Liver (tissue), 9 donors: Measurements from ENCODE around the gene IL24. TPM values are rescaled to one million over a fixed set of nuclear protein-coding genes. Genes with fewer than 3 reads are reported as not detected.

Source experiments
- DNase-seq: peaks from one replicate; pipeline ENCODE4 v3.0.0-alpha.2; 2017; ENCODE audit warnings: low spot score
- H3K27ac ChIP-seq, 2 donors: one replicate each; pipeline ENCODE4 v1.7.0; 2013; ENCODE audit warnings: inconsistent platforms in 2 of 2, low read length in 2 of 2, control low read depth in 1 of 2, low read depth in 1 of 2, mild to moderate bottlenecking in 1 of 2
- H3K27me3 ChIP-seq, 4 donors: one replicate each; pipeline versions ENCODE4 v1.6.1 to v1.7.0; 2013; ENCODE audit warnings: low read length in 3 of 4, inconsistent platforms in 1 of 4, mild to moderate bottlenecking in 1 of 4, moderate library complexity in 1 of 4; ENCODE audit not compliant: control insufficient read depth in 4 of 4, insufficient read depth in 4 of 4
- H3K36me3 ChIP-seq, 4 donors: one replicate each; pipeline versions ENCODE4 v1.6.1 to v1.7.0; 2013; ENCODE audit warnings: low read length in 3 of 4, mild to moderate bottlenecking in 3 of 4, low read depth in 1 of 4, moderate library complexity in 1 of 4; ENCODE audit not compliant: control insufficient read depth in 4 of 4, insufficient read depth in 3 of 4
- H3K4me1 ChIP-seq, 4 donors: one replicate each; pipeline versions ENCODE4 v1.6.1 to v1.7.0; 2013; ENCODE audit warnings: low read length in 3 of 4, mild to moderate bottlenecking in 3 of 4, moderate library complexity in 1 of 4; ENCODE audit not compliant: control insufficient read depth in 4 of 4, insufficient read depth in 4 of 4
- H3K4me3 ChIP-seq, 3 donors: one replicate each; pipeline versions ENCODE4 v1.6.1 to v1.7.0; 2013; ENCODE audit warnings: low read length in 3 of 3, control low read depth in 1 of 3, low read depth in 1 of 3, mild to moderate bottlenecking in 1 of 3
- H3K9ac ChIP-seq, 2 donors: one replicate each; pipeline ENCODE4 v1.7.0; 2013; ENCODE audit warnings: low read length in 2 of 2, mild to moderate bottlenecking in 2 of 2, moderate library complexity in 2 of 2, control low read depth in 1 of 2, low read depth in 1 of 2
- H3K9me3 ChIP-seq, 4 donors: one replicate each; pipeline versions ENCODE4 v1.6.1 to v1.7.0; 2013; ENCODE audit warnings: low read length in 3 of 4; ENCODE audit not compliant: control insufficient read depth in 4 of 4
- EGR1 ChIP-seq, 2 donors: IDR thresholded peaks; 2 replicates each; pipeline ENCODE4 v1.6.1; 2016 to 2018; ENCODE audit warnings: antibody characterized with exemption in 2 of 2, low read depth in 2 of 2
- FOXA1 ChIP-seq: IDR thresholded peaks from 2 replicates; pipeline ENCODE4 v1.6.1; 2016; ENCODE audit warnings: antibody characterized with exemption
- FOXA2 ChIP-seq: IDR thresholded peaks from 2 replicates; pipeline ENCODE4 v1.6.1; 2016; ENCODE audit warnings: antibody characterized with exemption
- HNF4A ChIP-seq, 2 donors: conservative IDR thresholded peaks; 2 replicates each; pipeline ENCODE4 v1.6.1; 2016; ENCODE audit warnings: antibody characterized with exemption in 2 of 2, mild to moderate bottlenecking in 2 of 2
- HNF4G ChIP-seq: IDR thresholded peaks from 2 replicates; pipeline ENCODE4 v1.6.1; 2016; ENCODE audit warnings: antibody characterized with exemption
- JUND ChIP-seq, 2 donors: IDR thresholded peaks; 2 replicates each; pipeline ENCODE4 v1.6.1; 2016; ENCODE audit warnings: antibody characterized with exemption in 2 of 2
- RAD21 ChIP-seq, 2 donors: IDR thresholded peaks; 2 replicates each; pipeline ENCODE4 v1.6.1; 2016; ENCODE audit warnings: antibody characterized with exemption in 2 of 2, mild to moderate bottlenecking in 2 of 2
- RXRA ChIP-seq, 2 donors: IDR thresholded peaks; 2 replicates each; pipeline ENCODE4 v1.6.1; 2017 to 2018; ENCODE audit warnings: antibody characterized with exemption in 2 of 2, mild to moderate bottlenecking in 1 of 2
- SP1 ChIP-seq: IDR thresholded peaks from 2 replicates; pipeline ENCODE4 v1.6.1; 2018; ENCODE audit warnings: antibody characterized with exemption, mild to moderate bottlenecking
- YY1 ChIP-seq: IDR thresholded peaks from 2 replicates; pipeline ENCODE4 v1.6.1; 2016; ENCODE audit warnings: antibody characterized with exemption, mild to moderate bottlenecking
- WGBS: extraction: QIAGEN DNeasy Blood & Tissue Kit; methylation state at CpG from one replicate; pipeline ENCODE4 v1.1.7; 2013; 5-methylcytosine and 5-hydroxymethylcytosine counted together
- polyA plus RNA-seq, 2 donors: library from polyadenylated mRNA; stranded (reverse) in 1 of 2; unstranded in 1 of 2; fragments of 200-250 nt in 1 of 2; fragments of >200 nt in 1 of 2; fragmentation: Nextera tagmentation in 1 of 2; extraction: Ambion mirVana in 1 of 2; gene quantifications; one replicate each; pipeline versions ENCODE4 v1.2.1 to v1.2.3, GENCODE V29; 2013 to 2015
- total RNA-seq, 2 donors: library from RNA; depleted of rRNA; stranded (reverse); fragments of >200 nt; gene quantifications; one replicate each; pipeline ENCODE4 v1.2.3, GENCODE V29; 2014
- TF ChIP-seq, protein P1 (sequence below): IDR thresholded peaks from 2 replicates; pipeline ENCODE4 v1.6.1; 2016; ENCODE audit warnings: antibody characterized with exemption, mild to moderate bottlenecking
- TF ChIP-seq, protein P2 (sequence below): IDR thresholded peaks from 2 replicates; pipeline ENCODE4 v1.6.1; 2016; ENCODE audit warnings: antibody characterized with exemption
- TF ChIP-seq, protein P3 (sequence below): fragments of 150-350 bp; IDR thresholded peaks from 2 replicates; pipeline ENCODE4 v1.5.1; 2017; ENCODE audit warnings: improper control_type of control experiment, low read depth, low read length; ENCODE audit not compliant: missing input control
- donor health status: healthy.
- donor health status: healthy.
- donor health status: healthy.
- donor health status: healthy.
- donor health status: healthy.

The IL24 gene, protein sequence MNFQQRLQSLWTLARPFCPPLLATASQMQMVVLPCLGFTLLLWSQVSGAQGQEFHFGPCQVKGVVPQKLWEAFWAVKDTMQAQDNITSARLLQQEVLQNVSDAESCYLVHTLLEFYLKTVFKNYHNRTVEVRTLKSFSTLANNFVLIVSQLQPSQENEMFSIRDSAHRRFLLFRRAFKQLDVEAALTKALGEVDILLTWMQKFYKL
- total RNA-seq (not detected), polyA plus RNA-seq (under 1 TPM in 1 of 2 donors, not detected in 1; 0.13 TPM)

DNA sequence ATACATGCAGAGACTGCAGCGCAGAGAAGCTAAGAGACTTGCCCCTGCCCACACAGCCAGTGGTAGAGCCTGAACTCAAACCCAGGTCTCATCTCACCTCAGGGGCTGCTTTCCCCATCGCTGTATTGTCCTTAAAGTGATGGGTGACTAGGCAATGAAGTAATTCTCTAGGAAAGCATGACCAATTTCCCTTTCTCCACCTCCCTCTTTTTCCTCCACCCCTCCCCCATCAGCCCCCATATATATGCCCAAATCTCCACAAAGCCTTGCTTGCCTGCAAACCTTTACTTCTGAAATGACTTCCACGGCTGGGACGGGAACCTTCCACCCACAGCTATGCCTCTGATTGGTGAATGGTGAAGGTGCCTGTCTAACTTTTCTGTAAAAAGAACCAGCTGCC, at the start of gene IL24:
IL24 (plus strand) TSS at position 269 of the 400 bp plus-strand sequence. CDS start 390 bp downstream, outside the sequence.
- Histone ChIP-seq H3K36me3 (no peaks in the 10 kb centered on the region), H3K27me3 (no peaks in the 10 kb centered on the region), H3K9me3 (no peaks in the 10 kb centered on the region), H3K9ac (no peak within 1 kb of the TSS), H3K27ac (no peak within 1 kb of the TSS), H3K4me3 (no peak within 1 kb of the TSS), H3K4me1 (peaks cover 0 to 4% (median 0%) of the 10 kb centered on the region in 4 donors)
- no peak for DNase-seq
- WGBS = 83% methylated on average over 4 of the region's 4 CpGs
- no peak for TF ChIP-seq EGR1 (IDR thresholded peaks at IDR 0.05; ENCODE audit: low read depth in 2 of 2)
- TF ChIP-seq FOXA1 = no peak
- TF ChIP-seq JUND (IDR thresholded peaks at IDR 0.05) = no peak
- TF ChIP-seq, protein P1, sequence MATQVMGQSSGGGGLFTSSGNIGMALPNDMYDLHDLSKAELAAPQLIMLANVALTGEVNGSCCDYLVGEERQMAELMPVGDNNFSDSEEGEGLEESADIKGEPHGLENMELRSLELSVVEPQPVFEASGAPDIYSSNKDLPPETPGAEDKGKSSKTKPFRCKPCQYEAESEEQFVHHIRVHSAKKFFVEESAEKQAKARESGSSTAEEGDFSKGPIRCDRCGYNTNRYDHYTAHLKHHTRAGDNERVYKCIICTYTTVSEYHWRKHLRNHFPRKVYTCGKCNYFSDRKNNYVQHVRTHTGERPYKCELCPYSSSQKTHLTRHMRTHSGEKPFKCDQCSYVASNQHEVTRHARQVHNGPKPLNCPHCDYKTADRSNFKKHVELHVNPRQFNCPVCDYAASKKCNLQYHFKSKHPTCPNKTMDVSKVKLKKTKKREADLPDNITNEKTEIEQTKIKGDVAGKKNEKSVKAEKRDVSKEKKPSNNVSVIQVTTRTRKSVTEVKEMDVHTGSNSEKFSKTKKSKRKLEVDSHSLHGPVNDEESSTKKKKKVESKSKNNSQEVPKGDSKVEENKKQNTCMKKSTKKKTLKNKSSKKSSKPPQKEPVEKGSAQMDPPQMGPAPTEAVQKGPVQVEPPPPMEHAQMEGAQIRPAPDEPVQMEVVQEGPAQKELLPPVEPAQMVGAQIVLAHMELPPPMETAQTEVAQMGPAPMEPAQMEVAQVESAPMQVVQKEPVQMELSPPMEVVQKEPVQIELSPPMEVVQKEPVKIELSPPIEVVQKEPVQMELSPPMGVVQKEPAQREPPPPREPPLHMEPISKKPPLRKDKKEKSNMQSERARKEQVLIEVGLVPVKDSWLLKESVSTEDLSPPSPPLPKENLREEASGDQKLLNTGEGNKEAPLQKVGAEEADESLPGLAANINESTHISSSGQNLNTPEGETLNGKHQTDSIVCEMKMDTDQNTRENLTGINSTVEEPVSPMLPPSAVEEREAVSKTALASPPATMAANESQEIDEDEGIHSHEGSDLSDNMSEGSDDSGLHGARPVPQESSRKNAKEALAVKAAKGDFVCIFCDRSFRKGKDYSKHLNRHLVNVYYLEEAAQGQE = no peak
- TF ChIP-seq, protein P2, sequence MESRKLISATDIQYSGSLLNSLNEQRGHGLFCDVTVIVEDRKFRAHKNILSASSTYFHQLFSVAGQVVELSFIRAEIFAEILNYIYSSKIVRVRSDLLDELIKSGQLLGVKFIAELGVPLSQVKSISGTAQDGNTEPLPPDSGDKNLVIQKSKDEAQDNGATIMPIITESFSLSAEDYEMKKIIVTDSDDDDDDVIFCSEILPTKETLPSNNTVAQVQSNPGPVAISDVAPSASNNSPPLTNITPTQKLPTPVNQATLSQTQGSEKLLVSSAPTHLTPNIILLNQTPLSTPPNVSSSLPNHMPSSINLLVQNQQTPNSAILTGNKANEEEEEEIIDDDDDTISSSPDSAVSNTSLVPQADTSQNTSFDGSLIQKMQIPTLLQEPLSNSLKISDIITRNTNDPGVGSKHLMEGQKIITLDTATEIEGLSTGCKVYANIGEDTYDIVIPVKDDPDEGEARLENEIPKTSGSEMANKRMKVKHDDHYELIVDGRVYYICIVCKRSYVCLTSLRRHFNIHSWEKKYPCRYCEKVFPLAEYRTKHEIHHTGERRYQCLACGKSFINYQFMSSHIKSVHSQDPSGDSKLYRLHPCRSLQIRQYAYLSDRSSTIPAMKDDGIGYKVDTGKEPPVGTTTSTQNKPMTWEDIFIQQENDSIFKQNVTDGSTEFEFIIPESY = no peak
- no peak for TF ChIP-seq FOXA2
- TF ChIP-seq, protein P3, sequence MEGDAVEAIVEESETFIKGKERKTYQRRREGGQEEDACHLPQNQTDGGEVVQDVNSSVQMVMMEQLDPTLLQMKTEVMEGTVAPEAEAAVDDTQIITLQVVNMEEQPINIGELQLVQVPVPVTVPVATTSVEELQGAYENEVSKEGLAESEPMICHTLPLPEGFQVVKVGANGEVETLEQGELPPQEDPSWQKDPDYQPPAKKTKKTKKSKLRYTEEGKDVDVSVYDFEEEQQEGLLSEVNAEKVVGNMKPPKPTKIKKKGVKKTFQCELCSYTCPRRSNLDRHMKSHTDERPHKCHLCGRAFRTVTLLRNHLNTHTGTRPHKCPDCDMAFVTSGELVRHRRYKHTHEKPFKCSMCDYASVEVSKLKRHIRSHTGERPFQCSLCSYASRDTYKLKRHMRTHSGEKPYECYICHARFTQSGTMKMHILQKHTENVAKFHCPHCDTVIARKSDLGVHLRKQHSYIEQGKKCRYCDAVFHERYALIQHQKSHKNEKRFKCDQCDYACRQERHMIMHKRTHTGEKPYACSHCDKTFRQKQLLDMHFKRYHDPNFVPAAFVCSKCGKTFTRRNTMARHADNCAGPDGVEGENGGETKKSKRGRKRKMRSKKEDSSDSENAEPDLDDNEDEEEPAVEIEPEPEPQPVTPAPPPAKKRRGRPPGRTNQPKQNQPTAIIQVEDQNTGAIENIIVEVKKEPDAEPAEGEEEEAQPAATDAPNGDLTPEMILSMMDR = no peak
- TF ChIP-seq RXRA (IDR thresholded peaks at IDR 0.05) = no peak
- no peak for TF ChIP-seq YY1

DNA sequence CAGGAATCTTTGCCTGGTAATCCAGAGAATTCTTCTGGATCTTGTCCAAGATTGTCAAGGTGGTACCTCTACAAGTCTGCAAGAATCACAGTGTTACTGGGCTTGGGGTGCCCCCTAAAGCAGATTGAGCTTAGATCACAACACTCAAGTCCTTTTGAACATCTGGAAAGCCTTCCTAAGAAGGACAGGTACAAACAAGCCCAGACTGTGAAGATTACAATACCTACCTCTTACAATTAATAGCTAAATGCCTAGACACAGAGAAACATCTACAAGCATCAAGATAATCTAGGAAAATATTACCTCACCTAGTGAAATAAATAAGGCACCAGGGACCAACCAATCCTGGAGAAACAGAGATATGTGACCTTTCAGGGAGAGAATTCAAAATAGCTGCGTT, 49.3 kb upstream of the IL24 start:
- no peaks in the 10 kb centered on the region for H3K27me3 ChIP-seq
- no peaks in the 10 kb centered on the region for H3K36me3 ChIP-seq
- TF ChIP-seq, protein P3 = no peak
- TF ChIP-seq EGR1 (IDR thresholded peaks at IDR 0.05; ENCODE audit: low read depth in 2 of 2) = no peak
- no peak for TF ChIP-seq HNF4A (conservative IDR thresholded peaks at IDR 0.05)
- no peak for TF ChIP-seq RAD21 (IDR thresholded peaks at IDR 0.05)
- TF ChIP-seq JUND (IDR thresholded peaks at IDR 0.05) = no peak
- no peak for TF ChIP-seq HNF4G
- TF ChIP-seq, protein P1 = no peak
- TF ChIP-seq, protein P2 = no peak
- TF ChIP-seq SP1 = no peak
- no peak overlapping the region for H3K27ac ChIP-seq
- no peak overlapping the region for H3K9ac ChIP-seq
- H3K4me3 ChIP-seq = no peak overlapping the region
- no peaks in the 10 kb centered on the region for H3K9me3 ChIP-seq
- DNase-seq = no peak
- peaks cover 0 to 4% (median 0%) of the 10 kb centered on the region in 4 donors for H3K4me1 ChIP-seq
- WGBS = 95% methylated on average over 1 of the region's 1 CpG
